ENCODE results near the gene SLC18B1. TPM values are rescaled to one million over a fixed set of nuclear protein-coding genes. Genes with fewer than 3 reads are reported as not detected.
"Not testable (repeated sequence)": the region's sequence is repeated elsewhere in the genome, so short reads cannot be mapped to it uniquely, and the experiment has no call there.

SLC18B1 gene
- total and polyA plus RNA-seq, 10 of the 15 experiments (the other 5 are each of a cell fraction or from before 2014, with no cell fraction given): 3.5 to 11.8 (median 7.1) TPM

GRCh38 chr6:132780770-132781371 lies 17.6 kb downstream of the SLC18B1 start:
- Histone ChIP-seq H3K9me3 (replicated peaks; ENCODE audit: control insufficient read depth, insufficient read depth, low read length) (no peaks in the 10 kb centered on the region), H3K4me2 (ENCODE audit: control insufficient read depth, insufficient read depth) (no peak overlapping the region), H3K27me3 (replicated peaks in 1 of 2; ENCODE audit: control insufficient read depth in 2 of 2, insufficient read depth in 2 of 2, low read length in 1 of 2) (no peaks in the 10 kb centered on the region), H2AFZ (ENCODE audit: control insufficient read depth, low read depth, low read length) (no peak overlapping the region), H3K27ac (ENCODE audit: control insufficient read depth, insufficient read depth) (no peak overlapping the region), H3K4me1 (ENCODE audit: control insufficient read depth, insufficient read depth, low read length) (no peaks in the 10 kb centered on the region), H3K4me3 (no peak overlapping the region), H3K9ac (ENCODE audit: control insufficient read depth, insufficient read depth, low read length) (no peak overlapping the region), H4K20me1 (ENCODE audit: control insufficient read depth, insufficient read depth) (no peaks in the 10 kb centered on the region), H3K79me2 (ENCODE audit: control insufficient read depth, insufficient read depth, low read length) (no peaks in the 10 kb centered on the region), H3K36me3 (ENCODE audit: control insufficient read depth in 2 of 2, insufficient read depth in 2 of 2, low read length in 1 of 2) (no peaks in the 10 kb centered on the region; a peak in 1 of 4 replicates)
- ChIA-PET CTCF (interaction anchor here (2.3 kb wide), 1 partner anchor 111 kb away, joined by 19 read pairs; no protein-coding TSS in a partner anchor), RAD21 (ENCODE audit: unreplicated experiment) (interaction anchor here (2.6 kb wide), 1 partner anchor 111 kb away, joined by 17 read pairs; no protein-coding TSS in a partner anchor), SMC1A (ENCODE audit: uncharacterized antibody, unreplicated experiment) (interaction anchor here (1.1 to 2.6 kb wide), 3 partner anchors 31 to 253 kb away, joined by 3 to 14 read pairs (median 4); no protein-coding TSS in a partner anchor), POLR2A (interaction anchor here (1.2 kb wide), 1 partner anchor 8 kb away, joined by 3 read pairs; no protein-coding TSS in a partner anchor)
- 72% methylated on average over 2 of the region's 2 CpGs for WGBS (ENCODE audit: insufficient coverage, insufficient replicate concordance, low lambda C conversion rate, missing lambda C conversion rate)
- ATAC-seq (peak; percentile 84), FAIRE-seq (peak; percentile 54), DNase-seq (ENCODE audit: low read depth, low spot score) (no peak)
- intact Hi-C loops (cut with micrococcal nuclease; ENCODE audit: unreplicated experiment): no loop called here
- no TSS peak for BruUV-seq (replicated peaks)
- no peak for TF ChIP-seq PKNOX1 (IDR thresholded peaks at IDR 0.05)
- TF ChIP-seq CREM (IDR thresholded peaks at IDR 0.05; ENCODE audit: low read depth): no peak
- TF ChIP-seq GABPA (IDR thresholded peaks at IDR 0.05; ENCODE audit: low read depth): no peak
- TF ChIP-seq RAD21 (IDR thresholded peaks at IDR 0.05; ENCODE audit: insufficient read depth, low read depth, low read length): peak; percentile 37; the same call in 1 of the 2 replicates
- peak; percentile 55; the same call in 1 of the 2 replicates for TF ChIP-seq SMC3 (IDR thresholded peaks at IDR 0.05; ENCODE audit: borderline replicate concordance, low read length)
- TF ChIP-seq CTCF (IDR thresholded peaks at IDR 0.05 in 2 of 3, conservative IDR thresholded peaks at IDR 0.05 in 1 of 3; ENCODE audit: control insufficient read depth in 2 of 3, extremely low read depth in 1 of 3, insufficient read depth in 1 of 3, low read depth in 3 of 3, low read length in 3 of 3): peak; percentile 42 to 50 (median 43); a peak in 4 of 6 replicates
- in situ Hi-C loops (cut with MboI): no loop called here

- intact Hi-C loops (cut with micrococcal nuclease; ENCODE audit: unreplicated experiment); FAIRE-seq; H3K27me3 ChIP-seq (replicated peaks in 1 of 2; ENCODE audit: control insufficient read depth in 2 of 2, insufficient read depth in 2 of 2, low read length in 1 of 2); POLR2A ChIA-PET; H3K79me2 ChIP-seq (ENCODE audit: control insufficient read depth, insufficient read depth, low read length); BruUV-seq (replicated peaks); in situ Hi-C loops (cut with MboI); H3K9ac ChIP-seq (ENCODE audit: control insufficient read depth, insufficient read depth, low read length); RAD21 ChIA-PET (ENCODE audit: unreplicated experiment); H3K4me3 ChIP-seq; H3K9me3 ChIP-seq (replicated peaks; ENCODE audit: control insufficient read depth, insufficient read depth, low read length); H3K36me3 ChIP-seq (ENCODE audit: control insufficient read depth in 2 of 2, insufficient read depth in 2 of 2, low read length in 1 of 2); ATAC-seq; H4K20me1 ChIP-seq (ENCODE audit: control insufficient read depth, insufficient read depth); SMC1A ChIA-PET (ENCODE audit: uncharacterized antibody, unreplicated experiment); H3K4me2 ChIP-seq (ENCODE audit: control insufficient read depth, insufficient read depth); H3K4me1 ChIP-seq (ENCODE audit: control insufficient read depth, insufficient read depth, low read length); H3K27ac ChIP-seq (ENCODE audit: control insufficient read depth, insufficient read depth); H2AFZ ChIP-seq (ENCODE audit: control insufficient read depth, low read depth, low read length); CTCF ChIA-PET; DNase-seq (ENCODE audit: low read depth, low spot score): not testable (repeated sequence)
- over 99% methylated on average over 8 of the region's 8 CpGs for WGBS (ENCODE audit: insufficient coverage, insufficient replicate concordance, low lambda C conversion rate, missing lambda C conversion rate)
Measured at GRCh38 chr6:132777881-132778280, 20.6 kb downstream of the SLC18B1 start.

All from GM12878 (cell line).